GM13976 (cell line): Measurements from ENCODE around the gene COL6A3.

Experiments
- DNase-seq: peaks from one replicate; pipeline ENCODE4 v3.0.0; 2012; ENCODE audit warnings: low spot score
- CTCF ChIP-seq: IDR thresholded peaks from 2 replicates; pipeline ENCODE4 v1.5.1; 2012; ENCODE audit warnings: borderline replicate concordance, mild to moderate bottlenecking; ENCODE audit not compliant: insufficient read depth; ENCODE audit errors: extremely low read depth, missing control alignments, control extremely low read depth
- in situ Hi-C: fragments of 300-500 bp; cut with MboI; formaldehyde crosslinking; loops from one replicate; pipeline ENCODE4 v1.12.0; 2022; ENCODE audit warnings: low sequenced_read_pairs, mixed read lengths, inconsistent platforms; ENCODE audit not compliant: unreplicated experiment

COL6A3 gene

GRCh38 chr2:237456200-237456843 lies 42.4 kb upstream of the COL6A3 start:
- no peak for TF ChIP-seq CTCF
- in situ Hi-C loops: no loop called here
- no peak for DNase-seq

- in situ Hi-C loops: no loop called here
- no peak for DNase-seq
- no peak for TF ChIP-seq CTCF
These were observed 41.8 kb upstream of the COL6A3 start for GRCh38 chr2:237455764-237456163.

DNA sequence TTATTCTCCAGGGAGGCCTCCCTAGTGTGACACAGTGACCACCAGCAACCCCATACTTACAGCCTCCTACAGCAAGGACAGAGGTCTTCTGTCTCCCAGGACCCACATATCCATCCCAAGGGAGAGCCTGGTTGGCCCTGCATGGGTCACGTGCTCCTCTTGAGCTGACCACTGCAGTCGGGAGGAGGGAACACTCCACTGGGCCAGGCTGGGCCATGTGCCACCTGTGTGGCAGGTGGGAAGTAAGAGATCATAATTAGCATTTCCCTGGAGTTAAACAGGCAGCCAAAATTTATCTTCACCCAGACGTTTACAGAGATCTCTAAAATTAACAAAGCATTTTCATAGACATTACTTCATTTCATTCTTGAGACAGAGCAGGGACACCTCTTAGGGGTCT lies 39.7 kb upstream of the COL6A3 start:
- DNase-seq: no peak
- in situ Hi-C loops: no loop called here
- no peak for TF ChIP-seq CTCF

DNA sequence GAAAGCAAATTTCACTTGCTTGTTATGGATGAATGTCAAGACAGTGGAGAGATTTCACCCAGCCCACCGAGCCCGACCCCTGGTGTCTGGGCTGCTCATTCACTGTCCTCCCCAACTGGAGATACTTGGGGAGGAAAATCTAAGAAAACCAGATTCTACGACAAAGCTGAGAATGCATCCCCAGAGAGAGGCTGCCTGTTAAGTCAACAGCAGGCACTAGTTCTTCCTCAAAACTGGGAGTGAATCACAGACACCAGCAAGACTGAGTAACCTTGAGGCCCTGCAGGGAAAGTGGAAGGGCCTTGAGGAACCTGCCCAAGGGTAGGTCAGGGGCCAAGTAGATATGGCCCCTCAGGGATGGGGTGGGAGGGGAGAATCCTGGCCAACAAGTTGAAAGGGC lies 38.9 kb upstream of the COL6A3 start:
- no peak for DNase-seq
- no peak for TF ChIP-seq CTCF
- in situ Hi-C loops: no loop called here

GRCh38 chr2:237451643-237452469 lies 37.9 kb upstream of the COL6A3 start:
- in situ Hi-C loops: no loop called here
- TF ChIP-seq CTCF: no peak
- no peak for DNase-seq

GRCh38 chr2:237450583-237450982 lies 36.6 kb upstream of the COL6A3 start:
- DNase-seq: no peak
- in situ Hi-C loops: no loop called here
- TF ChIP-seq CTCF: no peak
